K562 (cell line): Measurements from ENCODE around the gene ADAMTSL3. TPM values are rescaled to one million over a fixed set of nuclear protein-coding genes. Genes with fewer than 3 reads are reported as not detected.

Experiments used
- ATAC-seq: fragments of 200-7000 bp; cut with Tn5 transposase; 3 replicates; pipeline ENCODE4 v1.9.1; 2020; ENCODE audit warnings: moderate library complexity
- BruUV-seq: library from RNA; stranded (reverse); fragments of 400-500 nt; replicated peaks from 2 replicates; lab custom pipeline; 2021; lab: Mats Ljungman, UMichigan
- CTCF ChIA-PET: fragments of 300-600 bp; formaldehyde crosslinking; extraction: SDS; loops from one replicate; lab custom pipeline; 2021; ENCODE audit warnings: low intra/inter-chr PET ratio; lab: Yijun Ruan, JAX
- POLR2A ChIA-PET: fragments of 300-600, 350-650 bp; sonication (Branson Sonifier 250); formaldehyde crosslinking; extraction: SDS; loops from one replicate; lab custom pipeline; 2021; ENCODE audit warnings: antibody characterized with exemption, inconsistent platforms; lab: Yijun Ruan, JAX
- DNase-seq, 4 experiments: peaks; one replicate each; pipeline versions ENCODE4 v3.0.0 to v3.0.0-alpha.2; 2011 to 2018; ENCODE audit warnings: low spot score in 3 of 4, mixed read lengths in 3 of 4; ENCODE audit errors: extremely low read depth in 1 of 4
- FAIRE-seq: peaks from 2 replicates; lab custom pipeline; 2011; peaks lifted over from hg19 to GRCh38; lab: Jason Lieb, UNC
- H2AFZ ChIP-seq: 2 replicates; pipeline ENCODE4 v1.6.0; 2011; ENCODE audit warnings: low read depth, low read length, control low read depth, inconsistent platforms
- H3K27ac ChIP-seq: fragments of 200-600 bp; 3 replicates; pipeline ENCODE4 v1.8.0; 2011; ENCODE audit warnings: low read depth, mild to moderate bottlenecking, control low read depth, inconsistent platforms, low read length, moderate library complexity, mixed read lengths; ENCODE audit errors: extremely low read depth
- H3K27me3 ChIP-seq, 2 experiments: fragments of 300-600 bp in 1 of 2; 2 replicates in 1 of 2; 3 replicates in 1 of 2; pipeline versions ENCODE4 v1.6.0 to v1.8.0; 2011; ENCODE audit warnings: inconsistent platforms in 2 of 2, low read length in 2 of 2, mild to moderate bottlenecking in 1 of 2, mixed read lengths in 1 of 2, moderate library complexity in 1 of 2; ENCODE audit not compliant: control insufficient read depth in 2 of 2, insufficient read depth in 2 of 2
- H3K36me3 ChIP-seq: fragments of 300-600 bp; 3 replicates; pipeline ENCODE4 v1.8.0; 2011; ENCODE audit warnings: mild to moderate bottlenecking, low read length, inconsistent platforms; ENCODE audit not compliant: control insufficient read depth, insufficient read depth
- H3K4me1 ChIP-seq, 2 experiments: fragments of 200-600 bp in 1 of 2; replicated peaks in 1 of 2; 2 replicates in 1 of 2; 3 replicates in 1 of 2; pipeline versions ENCODE4 v1.5.1 to v1.8.0; 2011; ENCODE audit warnings: inconsistent platforms in 2 of 2, low read length in 2 of 2, mild to moderate bottlenecking in 1 of 2, mixed read lengths in 1 of 2, moderate library complexity in 1 of 2; ENCODE audit not compliant: control insufficient read depth in 2 of 2, insufficient read depth in 2 of 2
- H3K4me2 ChIP-seq: 2 replicates; pipeline ENCODE4 v1.6.1; 2011; ENCODE audit warnings: low read length, control low read depth, inconsistent platforms, mixed read lengths; ENCODE audit not compliant: insufficient read depth
- H3K4me3 ChIP-seq: fragments of 200-600 bp; sonication (generic), shearing (Covaris generic); 2 replicates; pipeline ENCODE4 v1.5.1; 2016; ENCODE audit warnings: control low read depth, inconsistent platforms
- H3K79me2 ChIP-seq: fragments of 200-600 bp; 3 replicates; pipeline ENCODE4 v1.8.0; 2011; ENCODE audit warnings: low read length, inconsistent platforms; ENCODE audit not compliant: control insufficient read depth, insufficient read depth
- H3K9ac ChIP-seq, 2 experiments: 2 replicates each; pipeline versions ENCODE4 v1.6.0 to v1.6.1; 2011; ENCODE audit warnings: low read depth in 2 of 2, low read length in 2 of 2, control low read depth in 1 of 2, inconsistent platforms in 1 of 2, mild to moderate bottlenecking in 1 of 2, mixed read lengths in 1 of 2; ENCODE audit not compliant: insufficient read depth in 1 of 2
- H3K9me1 ChIP-seq: one replicate; pipeline ENCODE4 v1.6.0; 2011; ENCODE audit warnings: inconsistent platforms, mild to moderate bottlenecking, low read length, moderate library complexity; ENCODE audit not compliant: control insufficient read depth, insufficient read depth
- H3K9me3 ChIP-seq: replicated peaks from 2 replicates; pipeline ENCODE4 v1.5.1; 2011; ENCODE audit warnings: low read depth, low read length, inconsistent platforms; ENCODE audit not compliant: control insufficient read depth, insufficient read depth
- H4K20me1 ChIP-seq: replicated peaks from 2 replicates; pipeline ENCODE4 v1.6.1; 2011; ENCODE audit warnings: low read length, inconsistent platforms, mixed read lengths; ENCODE audit not compliant: control insufficient read depth, insufficient read depth
- BCLAF1 ChIP-seq, 2 experiments: fragments of 450-650 bp in 1 of 2; IDR thresholded peaks; 2 replicates each; pipeline ENCODE4 v1.6.1; 2011 to 2017; ENCODE audit warnings: low read depth in 2 of 2, antibody characterized with exemption in 1 of 2, borderline replicate concordance in 1 of 2, low read length in 1 of 2, mild to moderate bottlenecking in 1 of 2, mixed read lengths in 1 of 2; ENCODE audit not compliant: control insufficient read depth in 1 of 2
- ELF4 ChIP-seq: fragments of 450-650 bp; formaldehyde crosslinking; IDR thresholded peaks from 2 replicates; pipeline ENCODE4 v1.4.0; 2022; ENCODE audit warnings: missing genetic modification characterization
- HDAC2 ChIP-seq: fragments of 450-650 bp; IDR thresholded peaks from 2 replicates; pipeline ENCODE4 v1.6.1; 2016; ENCODE audit warnings: mild to moderate bottlenecking
- LARP7 ChIP-seq: fragments of 450-650 bp; IDR thresholded peaks from 2 replicates; pipeline ENCODE4 v1.6.1; 2016
- RREB1 ChIP-seq: fragments of 250-450 bp; sonication (Bioruptor Pico); IDR thresholded peaks from 2 replicates; pipeline ENCODE4 v1.4.0; 2020
- SMARCA5 ChIP-seq: fragments of 450-650 bp; IDR thresholded peaks from 2 replicates; pipeline ENCODE4 v1.6.1; 2016
- ZBTB2 ChIP-seq: fragments of 450-650 bp; IDR thresholded peaks from 2 replicates; pipeline ENCODE4 v1.6.1; 2016; ENCODE audit warnings: antibody characterized with exemption
- ZNF431 ChIP-seq: sonication (generic); formaldehyde crosslinking; IDR thresholded peaks from 2 replicates; pipeline ENCODE4 v1.8.0; 2022; ENCODE audit warnings: mild to moderate bottlenecking, missing genetic modification reagents
- ZNF57 ChIP-seq: fragments of 450-650 bp; formaldehyde crosslinking; IDR thresholded peaks from 2 replicates; pipeline ENCODE4 v1.4.0; 2020; ENCODE audit warnings: mild to moderate bottlenecking, moderate library complexity
- ZNF668 ChIP-seq: fragments of 250-450 bp; sonication (Bioruptor Pico); IDR thresholded peaks from 2 replicates; pipeline ENCODE4 v1.8.0; 2022; ENCODE audit warnings: mild to moderate bottlenecking, inconsistent platforms
- WGBS: fragments of 100-300 bp; shearing (Covaris generic); methylation state at CpG from one replicate; pipeline ENCODE4 v1.1.6; 2016; ENCODE audit warnings: low coverage, mixed read lengths; ENCODE audit not compliant: insufficient coverage; ENCODE audit errors: missing lambda C conversion rate; 5-methylcytosine and 5-hydroxymethylcytosine counted together
- in situ Hi-C: fragments of 300-500 bp; cut with MboI; formaldehyde crosslinking; loops from 4 replicates; pipeline ENCODE4 v1.15.0; 2018; ENCODE audit warnings: inconsistent platforms, mixed read lengths
- intact Hi-C: fragments of 100-400 bp; cut with micrococcal nuclease; formaldehyde crosslinking; loops from 2 replicates; pipeline ENCODE4 v1.14.2; 2022
- polyA plus RNA-seq, 8 experiments: library from polyadenylated mRNA; depleted of rRNA in 4 of 8; stranded (reverse) in 5 of 8; unstranded in 3 of 8; fragments of >200 nt; fragmentation: Nextera tagmentation in 2 of 8; fragmentation: Illumina TruSeq in 1 of 8; extraction: Ambion mirVana in 2 of 8; extraction: Trizol in 1 of 8; gene quantifications; 2 replicates each; pipeline versions ENCODE4 v1.2.1 to v1.2.3, GENCODE V29; 2011 to 2014; ENCODE audit warnings: inconsistent platforms in 1 of 8, missing spikeins in 1 of 8
- total RNA-seq, 7 experiments: library from RNA; depleted of rRNA in 6 of 7; stranded (reverse); fragments of >200 nt in 6 of 7; fragmentation: Illumina TruSeq in 2 of 7; extraction: Trizol in 2 of 7; gene quantifications; 2 replicates each; pipeline versions ENCODE4 v1.2.1 to v1.2.3, GENCODE V29; 2011 to 2021; ENCODE audit warnings: low replicate concordance in 1 of 7

The ADAMTSL3 gene
- total and polyA plus RNA-seq, 9 of the 15 experiments (the other 6 are each of a cell fraction or from before 2014, with no cell fraction given): 0.01 to 0.18 (median 0.07) TPM; not detected in 3

- no peak overlapping the region for H3K9ac ChIP-seq
- no peak for TF ChIP-seq ZNF668
- no peak for TF ChIP-seq ELF4 (CRISPR knock-in tag)
- TF ChIP-seq ZBTB2: no peak
- no peak for TF ChIP-seq SMARCA5
- no peak for TF ChIP-seq RREB1 (CRISPR knock-in tag)
- TF ChIP-seq BCLAF1 (IDR thresholded peaks at IDR 0.05; ENCODE audit: borderline replicate concordance in 1 of 2, control insufficient read depth in 1 of 2, low read depth in 2 of 2, low read length in 1 of 2): no peak
- no peak for TF ChIP-seq LARP7
- no peak for TF ChIP-seq ZNF57 (CRISPR knock-in tag)
- TF ChIP-seq HDAC2: no peak
- no peak for TF ChIP-seq ZNF431 (CRISPR knock-in tag)
- H3K27ac ChIP-seq: no peak overlapping the region
- ChIA-PET POLR2A (no interaction called here), CTCF (no interaction called here)
- 0% methylated on average over 3 of the region's 3 CpGs for WGBS
- H3K9me3 ChIP-seq: no peaks in the 10 kb centered on the region
- no peaks in the 10 kb centered on the region for H3K79me2 ChIP-seq
- no peaks in the 10 kb centered on the region for H3K4me1 ChIP-seq
- BruUV-seq: no TSS peak
- DNase-seq (no peak), FAIRE-seq (no peak), ATAC-seq (no peak)
- H2AFZ ChIP-seq: no peak overlapping the region
- H3K9me1 ChIP-seq: no peaks in the 10 kb centered on the region
- H3K27me3 ChIP-seq: 0 out of 5 replicates have a peak, but pooled peaks cover 0 to 9% of the 10 kb centered on the region in 2 experiments
- H3K4me2 ChIP-seq: no peak overlapping the region
- H3K4me3 ChIP-seq: no peak overlapping the region
- intact Hi-C loops: no loop called here
- no peaks in the 10 kb centered on the region for H4K20me1 ChIP-seq
- H3K36me3 ChIP-seq: no peaks in the 10 kb centered on the region
- in situ Hi-C loops: no loop called here
Measured at GRCh38 chr15:83665480-83665879, 11.6 kb downstream of the ADAMTSL3 start.
